Measurements from ENCODE around the gene PAIP1.
"Not testable (repeated sequence)": the region's sequence is repeated elsewhere in the genome, so short reads cannot be mapped to it uniquely, and the experiment has no call there.

Gene PAIP1, protein sequence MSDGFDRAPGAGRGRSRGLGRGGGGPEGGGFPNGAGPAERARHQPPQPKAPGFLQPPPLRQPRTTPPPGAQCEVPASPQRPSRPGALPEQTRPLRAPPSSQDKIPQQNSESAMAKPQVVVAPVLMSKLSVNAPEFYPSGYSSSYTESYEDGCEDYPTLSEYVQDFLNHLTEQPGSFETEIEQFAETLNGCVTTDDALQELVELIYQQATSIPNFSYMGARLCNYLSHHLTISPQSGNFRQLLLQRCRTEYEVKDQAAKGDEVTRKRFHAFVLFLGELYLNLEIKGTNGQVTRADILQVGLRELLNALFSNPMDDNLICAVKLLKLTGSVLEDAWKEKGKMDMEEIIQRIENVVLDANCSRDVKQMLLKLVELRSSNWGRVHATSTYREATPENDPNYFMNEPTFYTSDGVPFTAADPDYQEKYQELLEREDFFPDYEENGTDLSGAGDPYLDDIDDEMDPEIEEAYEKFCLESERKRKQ

GRCh38 chr5:43556857-43557542 lies at the start of gene PAIP1:
Gene PAIP1, minus strand, starts transcription at chr5:43557077. Its CDS starts 231 bp downstream, at chr5:43556846.
- in situ Hi-C loops (cut with HindIII; ENCODE audit: low pct_ligation_motif_present, low pct_unique_long_range_greater_than_20kb, low sequenced_read_pairs) = no loop called here
- DNase-seq = peak; percentile 85

DNA sequence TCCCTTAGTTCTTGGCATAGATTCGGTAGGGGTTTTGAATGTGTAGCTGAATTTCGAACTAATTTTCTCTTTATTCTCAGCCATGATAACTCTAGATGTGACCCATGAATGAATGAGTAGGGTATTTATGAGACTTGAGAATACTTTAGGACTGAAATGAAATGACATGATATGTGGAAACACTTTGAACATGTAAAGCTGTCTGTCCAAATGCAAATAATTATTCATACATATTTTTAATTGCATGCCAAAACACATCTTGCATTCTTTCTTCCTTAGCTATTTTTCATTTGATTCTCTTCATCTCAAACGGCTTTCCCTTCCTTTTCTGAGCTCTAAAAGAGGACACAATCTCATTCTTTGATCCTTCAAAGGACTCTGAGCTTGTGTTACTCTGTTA lies 49.5 kb upstream of the PAIP1 start:
- in situ Hi-C loops (cut with HindIII; ENCODE audit: low pct_ligation_motif_present, low pct_unique_long_range_greater_than_20kb, low sequenced_read_pairs) = no loop called here
- DNase-seq = no peak

DNA sequence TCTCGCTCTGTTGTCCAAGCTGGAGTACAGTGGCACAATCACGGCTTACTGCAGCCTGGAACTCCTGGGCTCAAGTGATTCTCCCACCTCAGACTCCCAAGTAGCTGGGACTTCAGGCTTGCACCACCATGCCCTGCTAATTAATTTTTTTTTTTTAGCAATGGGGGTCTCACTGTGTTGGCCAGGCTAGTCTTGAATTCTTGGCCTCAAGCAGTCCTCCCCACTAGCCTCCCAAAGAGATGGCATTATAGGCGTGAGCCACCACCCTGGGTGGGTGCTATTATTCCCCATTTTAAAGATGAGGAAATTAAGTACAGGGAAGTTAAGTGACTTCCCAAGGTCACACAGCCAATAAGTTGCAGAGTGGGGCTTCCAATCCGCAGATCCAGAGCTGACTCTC lies 47.8 kb upstream of the PAIP1 start:
- DNase-seq = no peak
- in situ Hi-C loops (cut with HindIII; ENCODE audit: low pct_ligation_motif_present, low pct_unique_long_range_greater_than_20kb, low sequenced_read_pairs) = no loop called here

DNA sequence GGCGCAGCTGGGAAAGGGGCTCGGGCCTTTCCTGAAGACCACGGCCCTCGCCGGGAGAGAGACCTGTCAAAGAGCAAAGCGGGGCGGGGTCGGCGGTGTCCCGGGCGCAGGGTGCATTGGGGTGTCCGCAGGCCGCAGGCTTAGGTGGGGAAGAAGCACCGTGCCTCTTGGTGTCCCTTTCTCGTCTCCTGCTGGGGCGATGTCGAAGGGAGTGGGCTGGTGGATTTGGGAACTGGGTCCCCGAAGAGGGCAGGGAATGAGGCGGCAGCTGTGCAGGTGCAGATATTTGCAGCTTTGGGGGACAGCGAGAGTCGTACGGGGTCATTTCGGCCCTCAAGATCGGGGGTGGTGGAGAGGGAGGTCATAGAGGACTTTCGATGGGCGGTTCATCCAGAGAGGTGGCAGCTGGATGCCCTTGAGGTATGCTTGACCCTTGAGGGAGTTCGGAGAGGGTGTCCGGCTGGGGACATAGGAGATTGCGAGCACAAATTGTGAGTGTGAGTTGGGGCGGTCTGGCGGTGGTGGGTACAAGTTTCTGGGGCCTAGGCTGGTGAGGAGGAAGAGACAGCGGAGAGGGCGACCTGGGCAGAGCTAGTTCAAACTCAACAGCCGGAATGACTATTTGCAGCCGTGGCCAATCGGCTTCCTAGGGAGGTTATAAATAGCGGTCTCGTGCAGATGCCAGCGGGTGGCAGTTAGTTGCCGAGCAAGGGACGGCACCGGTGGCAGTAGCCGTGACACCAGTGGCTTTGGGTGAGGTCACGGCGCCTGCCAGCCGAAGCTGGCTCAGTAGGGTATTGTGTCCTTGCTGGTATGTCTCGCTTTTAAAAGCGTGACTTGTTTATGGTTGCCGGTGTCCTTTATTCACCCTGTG lies 46.7 kb upstream of the PAIP1 start:
- DNase-seq = peak; percentile 41
- in situ Hi-C loops (cut with HindIII; ENCODE audit: low pct_ligation_motif_present, low pct_unique_long_range_greater_than_20kb, low sequenced_read_pairs) = no loop called here

DNA sequence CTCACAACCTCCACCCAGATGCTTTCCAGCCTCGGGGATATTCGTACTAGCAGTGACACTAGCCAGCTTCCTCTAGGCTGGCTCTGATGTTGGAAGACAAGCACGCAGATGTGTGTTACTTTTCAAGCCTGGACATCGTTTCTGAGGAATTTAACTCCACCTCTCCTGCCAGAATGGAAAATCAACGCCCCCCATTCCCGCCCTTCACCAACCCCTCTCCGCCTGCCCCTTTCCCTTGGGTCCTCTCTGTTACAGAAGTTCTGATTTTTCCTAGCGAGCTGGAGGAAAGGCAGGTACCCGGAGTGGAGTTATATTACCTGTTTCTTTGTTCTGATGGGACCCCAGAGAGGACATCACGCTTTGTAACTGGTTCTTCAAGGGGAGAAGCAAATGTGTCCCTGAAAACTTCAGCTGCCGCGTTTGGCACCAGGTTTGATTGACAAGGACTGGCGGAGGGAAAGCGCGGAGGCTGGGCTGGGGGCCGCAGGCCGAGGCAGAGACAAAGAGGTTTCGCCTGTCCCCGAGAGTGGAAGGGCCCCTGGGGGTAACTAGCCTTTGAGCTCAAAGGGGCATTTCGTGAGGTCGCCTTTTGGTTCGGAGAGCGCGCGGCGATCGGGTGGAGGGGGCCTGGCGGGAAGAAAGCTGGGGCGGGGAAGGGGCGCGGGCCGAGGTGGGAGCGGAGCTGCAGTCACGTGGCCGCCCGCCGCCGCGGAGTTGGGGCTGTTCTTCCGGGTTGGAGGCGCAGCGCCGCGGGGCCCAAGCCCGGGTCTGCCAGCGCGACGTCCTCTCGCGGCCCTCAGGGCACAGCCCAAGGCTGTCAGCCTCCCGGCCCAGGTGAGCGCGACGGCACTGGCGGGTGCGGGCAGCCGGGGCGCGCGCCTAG lies 45.8 kb upstream of the PAIP1 start, which contains the start of gene NNT:
Gene NNT (plus strand): TSS at position 720 of the 883 bp plus-strand sequence. CDS start 6,016 bp downstream, outside the sequence.
- in situ Hi-C loops (cut with HindIII; ENCODE audit: low pct_ligation_motif_present, low pct_unique_long_range_greater_than_20kb, low sequenced_read_pairs) = no loop called here
- peak; percentile 54 for DNase-seq

DNA sequence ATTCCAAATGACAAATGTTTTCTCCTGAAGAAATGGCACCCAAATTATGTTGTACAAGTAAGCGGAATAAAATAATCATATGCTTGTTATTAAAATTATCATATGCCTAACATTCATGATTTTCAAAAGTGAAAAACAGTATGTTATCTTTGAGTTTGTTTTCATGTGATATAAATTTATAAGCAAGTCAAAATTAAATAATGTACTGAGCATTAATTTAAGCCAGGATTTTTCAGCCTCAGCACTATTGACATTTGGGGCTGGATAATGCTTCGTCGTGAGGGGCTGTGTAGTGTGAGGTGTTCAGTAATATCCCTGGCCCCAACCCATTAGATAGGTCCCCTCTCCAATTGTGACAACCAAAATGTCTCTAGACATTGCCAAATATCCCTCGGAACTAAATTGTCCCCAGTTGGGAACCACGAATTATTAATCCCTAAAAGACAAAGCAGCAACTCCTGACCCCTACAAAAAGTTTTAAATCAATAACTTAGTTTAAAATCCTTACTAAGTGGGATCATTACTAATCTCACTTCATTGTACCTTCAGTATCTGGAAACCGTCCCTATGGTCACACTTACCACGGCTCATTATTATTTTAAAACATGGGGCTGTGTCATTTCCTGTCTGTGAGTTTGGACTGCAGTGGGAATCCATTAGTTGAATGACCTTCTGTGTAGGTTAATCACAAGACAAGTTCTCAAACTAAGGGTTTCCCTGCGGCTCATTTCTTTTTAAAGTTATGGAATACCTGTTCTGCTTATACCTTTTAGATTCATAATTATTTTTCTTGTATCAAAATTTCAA lies 44.8 kb upstream of the PAIP1 start:
- DNase-seq = peak; percentile 48
- in situ Hi-C loops (cut with HindIII; ENCODE audit: low pct_ligation_motif_present, low pct_unique_long_range_greater_than_20kb, low sequenced_read_pairs) = no loop called here

GRCh38 chr5:43598927-43599326 lies 42.0 kb upstream of the PAIP1 start:
- in situ Hi-C loops (cut with HindIII; ENCODE audit: low pct_ligation_motif_present, low pct_unique_long_range_greater_than_20kb, low sequenced_read_pairs); DNase-seq: not testable (repeated sequence)

DNA sequence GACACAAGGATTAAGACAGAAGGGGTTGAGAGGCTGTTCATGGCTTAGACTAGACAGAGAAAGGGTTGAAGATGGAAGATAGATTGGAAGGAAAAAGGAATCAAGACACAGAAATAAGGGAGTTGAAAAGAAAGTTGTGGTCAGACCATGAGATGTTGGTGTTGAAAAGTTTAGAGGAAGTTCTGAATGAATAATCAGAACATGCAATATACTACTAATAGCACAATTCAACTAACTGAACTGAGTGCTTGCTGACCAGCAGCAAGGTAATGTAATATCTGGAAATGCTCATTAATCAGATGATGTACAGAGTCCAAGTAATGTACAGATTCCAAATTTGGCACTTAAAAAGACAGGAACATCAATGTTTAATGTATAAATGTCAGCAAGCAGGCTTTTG lies 35.5 kb upstream of the PAIP1 start:
- no peak for DNase-seq
- in situ Hi-C loops (cut with HindIII; ENCODE audit: low pct_ligation_motif_present, low pct_unique_long_range_greater_than_20kb, low sequenced_read_pairs) = no loop called here

DNA sequence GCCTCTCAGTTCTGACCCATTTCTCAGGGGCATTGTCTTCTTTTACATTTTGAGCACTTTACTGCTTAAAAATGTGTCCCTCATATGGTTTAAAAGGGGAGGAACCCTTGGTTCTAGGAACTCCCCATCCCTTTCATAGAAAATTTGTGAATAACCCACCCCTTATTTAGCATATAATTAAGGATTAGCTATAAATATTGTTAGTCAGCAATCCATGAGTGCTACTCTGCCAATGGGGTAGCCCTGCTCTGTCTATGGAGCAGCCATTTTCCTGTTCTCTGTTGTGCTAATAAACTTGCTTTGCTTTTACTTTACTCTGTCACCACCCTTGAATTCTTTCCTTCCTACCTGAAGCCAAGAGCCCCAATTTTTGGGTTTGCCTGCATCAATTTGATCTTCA lies 33.8 kb upstream of the PAIP1 start:
- in situ Hi-C loops (cut with HindIII; ENCODE audit: low pct_ligation_motif_present, low pct_unique_long_range_greater_than_20kb, low sequenced_read_pairs) = no loop called here
- DNase-seq = no peak

GRCh38 chr5:43589310-43589709 lies 32.4 kb upstream of the PAIP1 start:
- in situ Hi-C loops (cut with HindIII; ENCODE audit: low pct_ligation_motif_present, low pct_unique_long_range_greater_than_20kb, low sequenced_read_pairs) = no loop called here

GRCh38 chr5:43588842-43589241 lies 32.0 kb upstream of the PAIP1 start:
- DNase-seq = no peak

More at GRCh38 chr5:43589310-43589709, 32.4 kb upstream of the PAIP1 start:
- DNase-seq = no peak

DNA sequence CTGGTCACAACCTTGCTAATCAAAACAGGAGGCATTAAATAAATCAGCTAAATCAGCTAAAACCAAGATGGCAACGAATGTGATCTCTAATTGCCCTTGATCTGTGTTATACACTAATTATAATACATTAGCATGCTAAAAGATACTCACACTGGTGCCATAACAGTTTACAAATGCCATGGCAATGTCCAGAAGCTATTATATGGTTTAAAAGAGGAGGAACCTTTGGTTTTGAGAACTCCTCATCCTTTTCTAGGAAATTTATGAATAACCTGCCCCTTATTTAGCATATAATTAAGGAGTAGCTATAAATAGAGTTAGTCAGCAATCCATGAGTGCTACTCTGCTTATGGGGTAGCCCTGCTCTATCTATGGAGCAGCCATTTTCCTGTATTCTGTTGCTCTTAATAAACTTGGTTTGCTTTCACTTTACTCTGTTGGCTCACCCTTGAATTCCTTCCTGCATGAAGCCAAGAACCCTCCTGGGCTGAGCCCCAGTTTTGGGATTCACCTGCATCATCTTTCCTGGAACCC lies 27.4 kb upstream of the PAIP1 start:
- in situ Hi-C loops (cut with HindIII; ENCODE audit: low pct_ligation_motif_present, low pct_unique_long_range_greater_than_20kb, low sequenced_read_pairs) = no loop called here
- DNase-seq = no peak

More at GRCh38 chr5:43588842-43589241, 32.0 kb upstream of the PAIP1 start:
- in situ Hi-C loops (cut with HindIII; ENCODE audit: low pct_ligation_motif_present, low pct_unique_long_range_greater_than_20kb, low sequenced_read_pairs) = no loop called here

GRCh38 chr5:43583724-43584123 lies 26.8 kb upstream of the PAIP1 start:
- no peak for DNase-seq
- in situ Hi-C loops (cut with HindIII; ENCODE audit: low pct_ligation_motif_present, low pct_unique_long_range_greater_than_20kb, low sequenced_read_pairs) = no loop called here

DNA sequence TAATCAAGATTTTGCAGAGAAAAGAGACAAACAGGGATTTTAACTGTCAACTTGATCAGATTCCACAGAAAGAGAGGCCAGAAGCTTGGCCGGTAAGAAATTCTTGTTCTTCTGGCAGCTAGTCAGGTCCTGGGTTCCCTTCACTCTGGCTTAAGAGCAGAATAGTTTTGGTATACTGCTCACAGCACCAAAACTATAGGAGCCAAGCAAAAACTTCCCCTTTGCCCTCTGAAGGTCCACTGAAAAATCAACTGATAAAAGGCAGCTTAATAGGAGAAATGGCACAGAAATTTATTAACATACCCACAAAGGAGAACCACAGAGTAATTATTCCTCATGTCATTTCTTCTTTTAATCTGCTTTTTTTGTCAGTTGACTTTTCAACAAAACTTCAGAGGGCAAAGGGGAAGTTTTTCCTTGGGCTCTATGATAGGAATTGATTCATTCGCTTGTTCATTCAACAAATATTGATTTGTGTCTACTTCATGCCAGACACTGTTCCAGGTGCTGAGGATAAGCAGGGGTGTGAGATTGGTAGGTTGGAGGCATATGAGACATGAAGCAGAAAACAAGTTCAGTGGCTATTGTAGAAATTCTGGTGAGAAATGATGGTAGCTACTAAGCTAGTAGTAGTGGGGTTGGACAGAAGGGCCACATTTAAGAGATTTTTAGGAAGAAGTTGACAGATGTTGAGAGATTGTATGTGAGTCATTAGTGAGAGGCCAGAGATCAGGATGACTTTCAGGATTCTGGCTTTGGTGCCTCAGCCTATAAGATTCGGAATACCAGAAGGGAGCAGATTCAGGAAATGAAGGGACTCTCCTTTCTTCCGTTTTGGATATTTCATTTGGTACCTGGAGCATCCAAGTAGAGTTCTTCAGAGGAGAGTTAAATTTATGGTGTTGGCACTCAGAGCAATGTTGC lies 25.5 kb upstream of the PAIP1 start:
- in situ Hi-C loops (cut with HindIII; ENCODE audit: low pct_ligation_motif_present, low pct_unique_long_range_greater_than_20kb, low sequenced_read_pairs) = no loop called here
- DNase-seq = no peak

GRCh38 chr5:43581398-43581797 lies 24.5 kb upstream of the PAIP1 start:
- no peak for DNase-seq
- in situ Hi-C loops (cut with HindIII; ENCODE audit: low pct_ligation_motif_present, low pct_unique_long_range_greater_than_20kb, low sequenced_read_pairs) = no loop called here
